Peyer's patch (tissue), 4 donors: ENCODE results near the gene AFMID. TPM values are rescaled to one million over a fixed set of nuclear protein-coding genes. Genes with fewer than 3 reads are reported as not detected.

ENCODE experiments used
- DNase-seq, 3 donors: peaks; one replicate each; pipeline ENCODE4 v3.0.0-alpha.2; 2017 to 2019
- H3K27ac ChIP-seq, 4 donors: fragments of 200-600 bp; sonication (generic); one replicate each; pipeline ENCODE4 v1.5.1; 2016 to 2019
- H3K27me3 ChIP-seq, 2 donors: fragments of 200-600 bp; sonication (generic); one replicate each; pipeline ENCODE4 v1.5.1; 2019
- H3K36me3 ChIP-seq, 3 donors: fragments of 200-600 bp; sonication (generic); one replicate each; pipeline ENCODE4 v1.5.1; 2016 to 2019
- H3K4me1 ChIP-seq, 4 donors: fragments of 200-600 bp; sonication (generic); one replicate each; pipeline ENCODE4 v1.5.1; 2016 to 2019
- H3K4me3 ChIP-seq, 4 donors: fragments of 200-600 bp; sonication (generic); 1 replicate in 3 of 4; 2 replicates in 1 of 4; pipeline ENCODE4 v1.5.1; 2016 to 2019; ENCODE audit warnings: mild to moderate bottlenecking in 1 of 4
- H3K9me3 ChIP-seq, 4 donors: fragments of 200-600 bp; sonication (generic); one replicate each; pipeline ENCODE4 v1.5.1; 2016 to 2019; ENCODE audit warnings: mild to moderate bottlenecking in 1 of 4
- POLR2A ChIP-seq, 2 donors: fragments of 450-650 bp; IDR thresholded peaks; one replicate each; pipeline ENCODE4 v1.5.1; 2017; ENCODE audit warnings: antibody characterized with exemption in 2 of 2, mild to moderate bottlenecking in 2 of 2, moderate library complexity in 2 of 2
- total RNA-seq, 4 donors: library from RNA; depleted of rRNA; stranded (reverse); fragments of >200 nt; gene quantifications; one replicate each; pipeline ENCODE4 v1.1.0, GENCODE V29; 2016
- TF ChIP-seq, protein P1 (sequence below), 6 experiments: fragments of 450-650 bp in 4 of 6; fragments of 200-600 bp in 2 of 6; sonication (generic) in 1 of 6; IDR thresholded peaks; one replicate each; pipeline ENCODE4 v1.5.1; 2017 to 2019; ENCODE audit warnings: antibody characterized with exemption in 6 of 6, mild to moderate bottlenecking in 3 of 6, moderate library complexity in 1 of 6

AFMID gene
- total RNA-seq, 4 donors from 2014 or later: 28.2 to 98.2 (median 51.7) TPM

GRCh38 chr17:78180083-78180482, 7.1 kb upstream of the AFMID start:
- TF ChIP-seq POLR2A (IDR thresholded peaks at IDR 0.05): no peak
- TF ChIP-seq, protein P1, sequence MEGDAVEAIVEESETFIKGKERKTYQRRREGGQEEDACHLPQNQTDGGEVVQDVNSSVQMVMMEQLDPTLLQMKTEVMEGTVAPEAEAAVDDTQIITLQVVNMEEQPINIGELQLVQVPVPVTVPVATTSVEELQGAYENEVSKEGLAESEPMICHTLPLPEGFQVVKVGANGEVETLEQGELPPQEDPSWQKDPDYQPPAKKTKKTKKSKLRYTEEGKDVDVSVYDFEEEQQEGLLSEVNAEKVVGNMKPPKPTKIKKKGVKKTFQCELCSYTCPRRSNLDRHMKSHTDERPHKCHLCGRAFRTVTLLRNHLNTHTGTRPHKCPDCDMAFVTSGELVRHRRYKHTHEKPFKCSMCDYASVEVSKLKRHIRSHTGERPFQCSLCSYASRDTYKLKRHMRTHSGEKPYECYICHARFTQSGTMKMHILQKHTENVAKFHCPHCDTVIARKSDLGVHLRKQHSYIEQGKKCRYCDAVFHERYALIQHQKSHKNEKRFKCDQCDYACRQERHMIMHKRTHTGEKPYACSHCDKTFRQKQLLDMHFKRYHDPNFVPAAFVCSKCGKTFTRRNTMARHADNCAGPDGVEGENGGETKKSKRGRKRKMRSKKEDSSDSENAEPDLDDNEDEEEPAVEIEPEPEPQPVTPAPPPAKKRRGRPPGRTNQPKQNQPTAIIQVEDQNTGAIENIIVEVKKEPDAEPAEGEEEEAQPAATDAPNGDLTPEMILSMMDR (IDR thresholded peaks at IDR 0.05): no peak
- Histone ChIP-seq H3K27ac (peak overlapping the region; percentile 59 to 80 (median 72)), H3K4me3 (no peak overlapping the region), H3K9me3 (no peaks in the 10 kb centered on the region), H3K36me3 (no peaks in the 10 kb centered on the region), H3K4me1 (peaks cover 0 to 32% (median 14%) of the 10 kb centered on the region in 4 donors), H3K27me3 (no peaks in the 10 kb centered on the region)
- DNase-seq: no peak

DNA sequence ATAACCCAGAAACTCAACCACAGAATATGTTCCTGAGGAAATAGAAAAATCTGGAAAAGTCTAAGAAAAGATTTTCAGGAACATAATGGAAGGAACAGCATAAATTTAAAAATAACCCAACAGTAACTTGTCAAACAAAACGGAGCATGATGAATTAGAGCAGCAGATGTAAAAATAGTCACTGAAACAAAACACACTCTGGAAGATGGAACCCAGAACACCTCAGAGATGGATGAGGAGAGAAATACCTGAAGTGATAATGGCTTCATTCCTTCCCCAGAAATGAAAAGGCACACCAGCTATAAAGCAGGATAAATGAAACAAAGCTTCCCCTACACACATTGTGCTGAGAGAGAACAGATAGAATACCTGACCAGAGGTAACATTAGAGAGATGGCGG, 6.7 kb upstream of the AFMID start:
- peak overlapping the region in 3 of 4 donors; percentile 13 to 80 (median 59) for H3K27ac ChIP-seq
- H3K4me3 ChIP-seq: no peak overlapping the region
- H3K36me3 ChIP-seq: no peaks in the 10 kb centered on the region
- no peak for DNase-seq
- TF ChIP-seq POLR2A (IDR thresholded peaks at IDR 0.05): no peak
- TF ChIP-seq, protein P1 (IDR thresholded peaks at IDR 0.05): no peak
- H3K4me1 ChIP-seq: peaks cover 0 to 32% (median 11%) of the 10 kb centered on the region in 4 donors
- no peaks in the 10 kb centered on the region for H3K27me3 ChIP-seq
- no peaks in the 10 kb centered on the region for H3K9me3 ChIP-seq

DNA sequence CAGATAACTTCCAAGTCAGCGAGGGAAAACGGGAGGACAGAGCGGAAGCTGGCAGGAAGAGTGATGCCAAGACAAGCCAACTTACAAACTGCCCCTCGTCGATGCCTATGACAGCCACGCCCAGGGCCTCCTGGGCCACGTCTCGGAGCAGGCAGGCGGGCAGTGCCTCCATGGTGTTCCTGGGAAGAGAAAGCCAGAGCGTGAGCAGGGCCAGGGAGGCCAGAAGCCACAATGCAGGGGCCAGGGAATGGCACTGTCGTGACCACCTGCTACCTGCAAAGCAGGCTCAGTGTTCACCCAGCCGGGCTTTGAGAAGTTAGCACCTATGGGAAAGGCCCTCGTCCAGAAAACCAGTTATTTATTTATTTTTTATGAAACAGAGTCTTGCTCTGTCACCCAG, 4.7 kb upstream of the AFMID start:
- H3K4me3 ChIP-seq: no peak overlapping the region
- peaks cover 0 to 30% (median 5%) of the 10 kb centered on the region in 4 donors for H3K4me1 ChIP-seq
- no peak for DNase-seq
- H3K9me3 ChIP-seq: no peaks in the 10 kb centered on the region
- H3K36me3 ChIP-seq: no peaks in the 10 kb centered on the region
- TF ChIP-seq, protein P1 (IDR thresholded peaks at IDR 0.05): no peak
- TF ChIP-seq POLR2A (IDR thresholded peaks at IDR 0.05): no peak
- no peaks in the 10 kb centered on the region for H3K27me3 ChIP-seq
- no peak overlapping the region for H3K27ac ChIP-seq

GRCh38 chr17:78183916-78184315, 3.2 kb upstream of the AFMID start:
- Histone ChIP-seq H3K27me3 (no peaks in the 10 kb centered on the region), H3K9me3 (no peaks in the 10 kb centered on the region), H3K36me3 (no peaks in the 10 kb centered on the region), H3K27ac (no peak overlapping the region), H3K4me1 (peaks cover 0 to 40% (median 5%) of the 10 kb centered on the region in 4 donors), H3K4me3 (no peak overlapping the region)
- no peak for TF ChIP-seq POLR2A (IDR thresholded peaks at IDR 0.05)
- TF ChIP-seq, protein P1 (IDR thresholded peaks at IDR 0.05): no peak
- DNase-seq: no peak

DNA sequence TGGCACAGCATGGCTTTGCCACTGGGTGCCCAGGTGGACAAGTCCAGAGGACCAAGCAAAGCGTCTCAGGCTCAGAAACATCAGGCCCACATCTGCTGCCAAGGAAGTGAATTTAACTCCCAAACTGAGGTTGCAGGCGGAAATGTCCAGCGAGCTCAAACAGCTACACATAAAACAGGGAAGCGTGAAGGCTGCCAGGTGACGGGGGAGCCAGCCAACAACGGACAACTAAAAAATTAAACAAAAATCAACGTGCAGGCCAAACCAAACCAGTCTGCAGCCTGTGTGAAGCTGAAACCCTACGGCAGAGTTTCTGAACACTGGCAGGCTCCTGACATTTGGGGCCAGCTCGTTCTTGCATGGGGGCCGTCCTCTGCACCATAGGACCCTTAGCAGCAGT, 2.8 kb upstream of the AFMID start:
- no peak for DNase-seq
- Histone ChIP-seq H3K27ac (peak overlapping the region in 1 of 4 donors; percentile 9), H3K4me1 (peaks cover 0 to 40% (median 5%) of the 10 kb centered on the region in 4 donors), H3K9me3 (no peaks in the 10 kb centered on the region), H3K27me3 (no peaks in the 10 kb centered on the region), H3K4me3 (no peak overlapping the region), H3K36me3 (no peaks in the 10 kb centered on the region)
- TF ChIP-seq POLR2A (IDR thresholded peaks at IDR 0.05): no peak
- TF ChIP-seq, protein P1 (IDR thresholded peaks at IDR 0.05): no peak

DNA sequence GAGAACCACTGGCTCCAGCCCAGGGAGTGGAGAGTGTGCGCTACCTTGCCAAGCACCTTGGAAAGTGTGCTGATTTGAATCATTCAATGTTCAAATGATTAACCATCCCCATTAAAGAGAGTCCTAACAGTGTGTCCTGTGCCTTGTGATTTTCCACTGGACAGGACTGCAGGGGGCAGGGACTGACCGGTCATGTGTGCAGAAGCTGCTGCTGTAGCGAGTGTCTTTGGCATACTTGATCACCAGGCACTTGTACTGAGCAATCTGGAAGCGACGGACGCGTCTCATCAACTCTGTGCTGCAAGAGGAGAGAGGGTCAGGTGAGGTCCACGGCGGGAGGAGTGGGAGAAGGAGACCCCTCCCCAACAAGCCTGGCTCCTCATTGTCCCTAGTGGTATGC, 2.3 kb upstream of the AFMID start:
- Histone ChIP-seq H3K36me3 (no peaks in the 10 kb centered on the region), H3K9me3 (no peaks in the 10 kb centered on the region), H3K27ac (peak overlapping the region in 2 of 4 donors; percentile 5 to 9), H3K4me1 (peaks cover 0 to 40% (median 5%) of the 10 kb centered on the region in 4 donors), H3K4me3 (no peak overlapping the region), H3K27me3 (no peaks in the 10 kb centered on the region)
- TF ChIP-seq, protein P1 (IDR thresholded peaks at IDR 0.05): no peak
- TF ChIP-seq POLR2A (IDR thresholded peaks at IDR 0.05): no peak
- DNase-seq: no peak
